GM11168 (cell line): ENCODE results near the gene CTBP2.
"Not testable (repeated sequence)": the region's sequence is repeated elsewhere in the genome, so short reads cannot be mapped to it uniquely, and the experiment has no call there.

ENCODE experiments used
- in situ Hi-C: fragments of 300-500 bp; cut with MboI; formaldehyde crosslinking; loops from one replicate; pipeline ENCODE4 v1.12.0; 2022; ENCODE audit warnings: low sequenced_read_pairs; ENCODE audit not compliant: unreplicated experiment

The CTBP2 gene

GRCh38 chr10:125076121-125076825 is 84.1 kb downstream of the CTBP2 start:
- in situ Hi-C loops, result no loop called here

GRCh38 chr10:125073996-125074395 is 86.4 kb downstream of the CTBP2 start:
- in situ Hi-C loops, result no loop called here

- in situ Hi-C loops, result no loop called here
These were observed 87.6 kb downstream of the CTBP2 start for GRCh38 chr10:125072794-125073193.

- in situ Hi-C loops, result no loop called here
These were observed 89.4 kb downstream of the CTBP2 start for GRCh38 chr10:125071008-125071407.

- in situ Hi-C loops, result no loop called here
These were observed 92.0 kb downstream of the CTBP2 start for GRCh38 chr10:125068406-125068805.

- in situ Hi-C loops, result no loop called here
These were observed 92.6 kb downstream of the CTBP2 start for GRCh38 chr10:125067764-125068163.

GRCh38 chr10:125066764-125067450 is 93.5 kb downstream of the CTBP2 start:
- in situ Hi-C loops, result no loop called here

- in situ Hi-C loops, result no loop called here
These were observed 95.5 kb downstream of the CTBP2 start for GRCh38 chr10:125064681-125065492.

GRCh38 chr10:125063256-125063925 is 97.0 kb downstream of the CTBP2 start:
- in situ Hi-C loops, result no loop called here

- in situ Hi-C loops, result no loop called here
These were observed 97.5 kb downstream of the CTBP2 start for GRCh38 chr10:125062914-125063230.

- in situ Hi-C loops, result no loop called here
These were observed 98.0 kb downstream of the CTBP2 start for GRCh38 chr10:125062227-125062913.

GRCh38 chr10:125061557-125062226 is 98.7 kb downstream of the CTBP2 start:
- in situ Hi-C loops, result no loop called here

- in situ Hi-C loops, result no loop called here
These were observed 99.4 kb downstream of the CTBP2 start for GRCh38 chr10:125060826-125061556.

- in situ Hi-C loops, result no loop called here
These were observed 99.9 kb downstream of the CTBP2 start for GRCh38 chr10:125060482-125060825.

GRCh38 chr10:125060026-125060425 is 100.3 kb downstream of the CTBP2 start:
- in situ Hi-C loops, result no loop called here

- in situ Hi-C loops, result not testable (repeated sequence)
These were observed 101.0 kb downstream of the CTBP2 start for GRCh38 chr10:125059348-125059747.

GRCh38 chr10:125057158-125058001 is 103.0 kb downstream of the CTBP2 start:
- in situ Hi-C loops, result no loop called here
